KMS-11 (cell line): ENCODE results near the gene RBM4B.

Experiments used
- H2AFZ ChIP-seq: fragments of 200-600 bp; sonication (generic); 2 replicates; pipeline ENCODE4 v1.6.1; 2016; ENCODE audit warnings: antibody characterized with exemption, mixed run types, low read depth
- H3K27ac ChIP-seq: fragments of 200-600 bp; sonication (generic); 2 replicates; pipeline ENCODE4 v1.6.1; 2016; ENCODE audit warnings: mild to moderate bottlenecking, mixed run types
- H3K27me3 ChIP-seq: fragments of 200-600 bp; sonication (generic); 2 replicates; pipeline ENCODE4 v1.6.1; 2017; ENCODE audit warnings: mild to moderate bottlenecking, low read depth, mixed run types, moderate library complexity; ENCODE audit not compliant: insufficient read depth
- H3K36me3 ChIP-seq: fragments of 200-600 bp; sonication (generic); 2 replicates; pipeline ENCODE4 v1.6.1; 2017; ENCODE audit warnings: mild to moderate bottlenecking, mixed run types; ENCODE audit not compliant: insufficient read depth
- H3K4me1 ChIP-seq: fragments of 200-600 bp; sonication (generic); 2 replicates; pipeline ENCODE4 v1.6.1; 2016; ENCODE audit warnings: mild to moderate bottlenecking, low read depth, mixed run types; ENCODE audit not compliant: poor library complexity, severe bottlenecking
- H3K4me2 ChIP-seq: fragments of 200-600 bp; sonication (generic); 2 replicates; pipeline ENCODE4 v1.7.0; 2016; ENCODE audit warnings: mild to moderate bottlenecking, mixed run types
- H3K4me3 ChIP-seq: fragments of 200-600 bp; sonication (generic); IDR thresholded peaks from 2 replicates; pipeline ENCODE4 v1.6.1; 2017; ENCODE audit warnings: low read depth, low read length, mixed read lengths; ENCODE audit not compliant: insufficient read depth
- H3K79me2 ChIP-seq: fragments of 200-600 bp; sonication (generic); 2 replicates; pipeline ENCODE4 v1.6.1; 2016; ENCODE audit warnings: low read depth, mixed run types; ENCODE audit not compliant: insufficient read depth
- H3K9ac ChIP-seq: fragments of 200-600 bp; sonication (generic); 2 replicates; pipeline ENCODE4 v1.6.1; 2016; ENCODE audit warnings: mild to moderate bottlenecking, mixed run types
- H4K20me1 ChIP-seq: fragments of 200-600 bp; sonication (generic); 2 replicates; pipeline ENCODE4 v1.6.1; 2016; ENCODE audit warnings: mild to moderate bottlenecking, mixed run types; ENCODE audit not compliant: insufficient read depth
- TF ChIP-seq, protein P1 (sequence below): fragments of 200-600 bp; sonication (generic); conservative IDR thresholded peaks from 2 replicates; pipeline ENCODE4 v1.6.1; 2017; ENCODE audit warnings: low read depth, mild to moderate bottlenecking, antibody characterized with exemption, low read length, moderate library complexity, mixed read lengths

Gene RBM4B

DNA sequence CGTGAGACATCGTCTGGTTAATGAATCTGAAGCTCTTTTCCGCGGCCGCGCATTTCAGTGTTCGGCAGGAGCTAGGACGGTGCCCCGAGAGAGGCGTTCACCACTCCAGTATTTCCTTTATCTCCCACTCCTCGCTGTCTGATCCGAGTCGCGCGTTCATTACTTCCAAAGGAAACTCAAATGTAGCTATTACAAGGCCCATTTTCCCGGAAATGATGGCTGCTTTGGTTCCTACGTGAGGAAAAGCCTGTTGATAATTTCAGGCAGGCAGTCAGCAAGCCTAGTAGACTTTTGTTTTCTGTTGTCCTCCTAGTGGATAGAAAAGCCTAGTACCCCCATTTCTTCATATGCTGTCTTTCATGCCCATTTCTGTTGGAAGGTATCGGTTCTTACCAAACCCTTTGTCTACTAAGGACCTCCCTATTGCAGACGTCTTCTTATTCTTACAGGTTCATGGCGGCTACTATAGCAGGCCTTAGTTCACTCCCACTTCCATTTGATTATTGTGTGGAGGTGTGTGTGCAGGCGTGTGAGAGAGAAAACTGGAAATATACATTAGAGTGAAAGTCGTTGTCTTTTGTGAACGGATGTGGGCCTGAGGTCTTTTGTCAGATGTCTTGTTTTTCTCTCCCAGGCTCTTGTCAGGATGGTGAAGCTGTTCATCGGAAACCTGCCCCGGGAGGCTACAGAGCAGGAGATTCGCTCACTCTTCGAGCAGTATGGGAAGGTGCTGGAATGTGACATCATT, 38.4 kb downstream of the RBM4B start:
- Histone ChIP-seq H3K4me2 (peak overlapping the region; percentile 71), H4K20me1 (peaks cover 44% of the 10 kb centered on the region), H3K27me3 (no peaks in the 10 kb centered on the region), H3K9ac (peak overlapping the region; percentile 88), H3K4me1 (peaks cover 47% of the 10 kb centered on the region), H3K79me2 (peaks cover 95% of the 10 kb centered on the region), H3K4me3 (no peak overlapping the region), H3K27ac (peak overlapping the region; percentile 80), H2AFZ (peak overlapping the region; percentile 6; the same call in 1 of the 2 replicates), H3K36me3 (peaks cover 28% of the 10 kb centered on the region; the same call in 1 of the 2 replicates)
- TF ChIP-seq, protein P1, sequence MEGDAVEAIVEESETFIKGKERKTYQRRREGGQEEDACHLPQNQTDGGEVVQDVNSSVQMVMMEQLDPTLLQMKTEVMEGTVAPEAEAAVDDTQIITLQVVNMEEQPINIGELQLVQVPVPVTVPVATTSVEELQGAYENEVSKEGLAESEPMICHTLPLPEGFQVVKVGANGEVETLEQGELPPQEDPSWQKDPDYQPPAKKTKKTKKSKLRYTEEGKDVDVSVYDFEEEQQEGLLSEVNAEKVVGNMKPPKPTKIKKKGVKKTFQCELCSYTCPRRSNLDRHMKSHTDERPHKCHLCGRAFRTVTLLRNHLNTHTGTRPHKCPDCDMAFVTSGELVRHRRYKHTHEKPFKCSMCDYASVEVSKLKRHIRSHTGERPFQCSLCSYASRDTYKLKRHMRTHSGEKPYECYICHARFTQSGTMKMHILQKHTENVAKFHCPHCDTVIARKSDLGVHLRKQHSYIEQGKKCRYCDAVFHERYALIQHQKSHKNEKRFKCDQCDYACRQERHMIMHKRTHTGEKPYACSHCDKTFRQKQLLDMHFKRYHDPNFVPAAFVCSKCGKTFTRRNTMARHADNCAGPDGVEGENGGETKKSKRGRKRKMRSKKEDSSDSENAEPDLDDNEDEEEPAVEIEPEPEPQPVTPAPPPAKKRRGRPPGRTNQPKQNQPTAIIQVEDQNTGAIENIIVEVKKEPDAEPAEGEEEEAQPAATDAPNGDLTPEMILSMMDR, result 0 out of 2 replicates have a peak, but pooled peaks have one; percentile 8

DNA sequence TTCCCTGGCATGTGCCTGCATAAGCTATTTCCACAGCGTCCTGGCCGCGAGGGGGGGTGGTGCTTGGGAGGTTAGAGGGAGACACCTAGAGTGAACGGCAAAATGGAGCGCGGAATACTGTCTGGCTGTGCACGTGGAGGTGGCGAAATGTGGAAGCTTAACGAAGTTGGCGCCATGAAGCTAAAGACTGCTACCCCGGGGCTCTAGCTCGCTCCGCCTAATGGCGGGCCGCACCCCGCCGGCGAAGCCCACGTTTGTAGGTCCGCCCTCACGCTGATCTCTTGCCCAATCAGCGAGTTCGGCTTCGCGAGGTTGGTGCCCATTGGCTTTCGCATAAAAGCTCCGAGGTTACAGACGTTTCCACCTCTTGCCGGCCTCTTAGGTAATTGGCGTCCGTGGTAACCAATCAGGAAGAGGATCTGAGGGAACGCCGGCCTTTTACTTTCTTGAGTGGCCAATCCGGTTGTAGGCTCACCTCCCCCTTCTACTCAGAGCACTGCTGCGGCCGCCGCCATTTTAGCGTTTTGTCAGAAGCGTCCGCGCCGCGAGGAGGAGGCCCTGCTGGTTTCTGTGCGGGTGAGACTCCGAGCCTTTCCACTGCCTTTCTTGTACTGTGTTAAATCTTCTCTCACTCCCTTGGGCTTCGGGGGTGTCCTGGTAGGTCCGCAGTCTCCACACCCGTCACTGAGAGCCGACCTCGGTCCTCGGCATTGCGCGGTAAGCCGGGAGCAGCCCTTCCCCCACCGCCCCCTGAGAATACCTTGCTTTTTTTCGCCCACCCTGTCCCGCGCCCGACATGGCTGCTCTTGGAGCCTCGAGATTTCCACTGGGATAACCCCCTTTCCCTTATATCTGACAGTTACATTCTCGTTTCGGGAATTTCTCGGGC, 39.3 kb downstream of the RBM4B start, which contains the start of gene RBM4:
RBM4 (plus strand) TSS at position 527 of the 889 bp plus-strand sequence. CDS start 1,009 bp downstream, outside the sequence.
- Histone ChIP-seq H4K20me1 (peaks cover 38% of the 10 kb centered on the region), H3K27ac (peak within 1 kb of the TSS; percentile 80), H3K27me3 (no peaks in the 10 kb centered on the region), H3K4me3 (no peak within 1 kb of the TSS), H3K36me3 (peaks cover 24% of the 10 kb centered on the region; the same call in 1 of the 2 replicates), H3K4me2 (peak within 1 kb of the TSS; percentile 79), H3K79me2 (peaks cover 94% of the 10 kb centered on the region), H2AFZ (peak within 1 kb of the TSS; percentile 34), H3K9ac (peak within 1 kb of the TSS; percentile 88), H3K4me1 (peaks cover 44% of the 10 kb centered on the region)
- TF ChIP-seq, protein P1, result no peak

DNA sequence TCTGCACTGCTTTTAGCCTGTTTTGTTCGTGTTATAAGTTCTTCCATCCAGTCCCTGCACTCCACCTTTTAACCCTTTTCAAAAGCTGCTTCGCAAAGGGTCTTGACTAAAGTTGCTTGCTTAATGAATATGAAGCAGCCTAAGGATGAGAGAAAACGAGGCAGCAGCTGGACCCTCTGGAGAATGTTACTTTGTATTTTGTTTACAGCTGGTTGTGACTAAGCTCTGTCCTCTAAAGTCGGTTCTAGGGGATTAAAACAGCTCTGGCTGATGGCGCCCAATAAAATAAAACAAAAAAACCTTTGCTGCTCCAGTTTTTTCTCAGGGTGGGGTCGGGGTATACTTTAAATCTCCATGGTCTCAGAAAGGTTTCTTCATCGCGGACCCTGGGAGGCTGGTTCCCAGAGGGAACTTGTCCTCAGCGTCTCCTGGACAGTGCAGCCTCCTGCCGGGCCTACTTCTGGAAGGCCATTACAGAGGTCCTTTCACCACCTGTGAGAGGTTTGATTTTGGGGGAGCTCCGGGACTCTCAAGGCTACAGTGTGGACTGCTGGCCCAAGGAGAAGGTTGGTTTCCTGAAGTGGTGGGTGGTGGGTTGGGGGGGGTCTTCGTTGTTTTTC, 40.0 kb downstream of the RBM4B start:
- peak overlapping the region; percentile 88 for H3K9ac ChIP-seq
- TF ChIP-seq, protein P1, result no peak
- H3K79me2 ChIP-seq, result peaks cover 94% of the 10 kb centered on the region
- peaks cover 41% of the 10 kb centered on the region for H3K4me1 ChIP-seq
- H3K27ac ChIP-seq, result peak overlapping the region; percentile 80
- no peak overlapping the region for H3K4me3 ChIP-seq
- H4K20me1 ChIP-seq, result peaks cover 31% of the 10 kb centered on the region
- peaks cover 18% of the 10 kb centered on the region; the same call in 1 of the 2 replicates for H3K36me3 ChIP-seq
- H2AFZ ChIP-seq, result peak overlapping the region; percentile 34; the same call in 1 of the 2 replicates
- H3K4me2 ChIP-seq, result peak overlapping the region; percentile 79
- no peaks in the 10 kb centered on the region for H3K27me3 ChIP-seq

GRCh38 chr11:66636411-66636810, 41.3 kb downstream of the RBM4B start:
- TF ChIP-seq, protein P1, result no peak
- H3K79me2 ChIP-seq, result peaks cover 94% of the 10 kb centered on the region

More at GRCh38 chr11:66636411-66636810, 41.3 kb downstream of the RBM4B start:
- Histone ChIP-seq H3K27me3 (no peaks in the 10 kb centered on the region), H3K36me3 (peaks cover 14% of the 10 kb centered on the region; the same call in 1 of the 2 replicates), H3K4me3 (no peak overlapping the region), H3K27ac (no peak overlapping the region; the same call in 1 of the 2 replicates), H3K9ac (no peak overlapping the region), H3K4me1 (peaks cover 36% of the 10 kb centered on the region), H4K20me1 (peaks cover 19% of the 10 kb centered on the region), H3K4me2 (no peak overlapping the region), H2AFZ (no peak overlapping the region)
